GM10248 (cell line): ENCODE data around the gene AOPEP.
"Not testable (repeated sequence)": the region's sequence is repeated elsewhere in the genome, so short reads cannot be mapped to it uniquely, and the experiment has no call there.

ENCODE experiments used
- CTCF ChIA-PET: fragments of 300-600 bp; sonication (Branson Sonifier 250); formaldehyde crosslinking; extraction: SDS; loops from one replicate; lab custom pipeline; 2021; ENCODE audit warnings: antibody characterized with exemption; lab: Yijun Ruan, JAX
- POLR2A ChIA-PET: fragments of 350-650 bp; sonication (Branson Sonifier 250); formaldehyde crosslinking; extraction: SDS; loops from one replicate; lab custom pipeline; 2020; ENCODE audit warnings: antibody characterized with exemption; lab: Yijun Ruan, JAX
- DNase-seq: peaks from one replicate; pipeline ENCODE4 v3.0.0; 2012; ENCODE audit errors: extremely low spot score
- CTCF ChIP-seq: IDR thresholded peaks from 2 replicates; pipeline ENCODE4 v1.5.1; 2012; ENCODE audit warnings: mild to moderate bottlenecking, low read depth; ENCODE audit errors: extremely low read depth, missing control alignments, control extremely low read depth

AOPEP gene

GRCh38 chr9:94870793-94871558, 144.5 kb downstream of the AOPEP start:
- TF ChIP-seq CTCF = no peak
- POLR2A ChIA-PET = no interaction called here
- DNase-seq = no peak
- CTCF ChIA-PET = no interaction called here

GRCh38 chr9:94872083-94872833, 145.8 kb downstream of the AOPEP start:
- DNase-seq = no peak
- POLR2A ChIA-PET = no interaction called here
- no peak for TF ChIP-seq CTCF
- CTCF ChIA-PET = interaction anchor here (0.8 kb wide), 1 partner anchor 9 kb away, joined by 3 read pairs; no protein-coding TSS in a partner anchor

- TF ChIP-seq CTCF = no peak
- POLR2A ChIA-PET = no interaction called here
- CTCF ChIA-PET = interaction anchor here (0.8 kb wide), 1 partner anchor 9 kb away, joined by 3 read pairs; no protein-coding TSS in a partner anchor
- no peak for DNase-seq
Observed at GRCh38 chr9:94872891-94873511, 146.5 kb downstream of the AOPEP start.

GRCh38 chr9:94874316-94874715, 147.8 kb downstream of the AOPEP start:
- DNase-seq = no peak
- POLR2A ChIA-PET = no interaction called here

GRCh38 chr9:94875300-94876020, 149.0 kb downstream of the AOPEP start:
- POLR2A ChIA-PET = interaction anchor here (0.6 kb wide), 1 partner anchor 12 kb away, joined by 7 read pairs; no protein-coding TSS in a partner anchor
- CTCF ChIA-PET = interaction anchor here (1.1 kb wide), 1 partner anchor 71 kb away, joined by 3 read pairs; no protein-coding TSS in a partner anchor
- peak; percentile 44 for DNase-seq
- no peak for TF ChIP-seq CTCF

More at GRCh38 chr9:94874316-94874715, 147.8 kb downstream of the AOPEP start:
- CTCF ChIA-PET = no interaction called here
- no peak for TF ChIP-seq CTCF

GRCh38 chr9:94878804-94879203, 152.3 kb downstream of the AOPEP start:
- DNase-seq, POLR2A ChIA-PET: not testable (repeated sequence)
- CTCF ChIA-PET = interaction anchor here (0.8 to 1.2 kb wide), 3 partner anchors 14 to 37 kb away, joined by 3 read pairs; no protein-coding TSS in a partner anchor
